ES-I3 (cell line): Measurements from ENCODE around the gene UPP1.

ENCODE experiments used
- H3K36me3 ChIP-seq: 2 replicates; pipeline ENCODE4 v1.6.1; 2013; ENCODE audit warnings: mild to moderate bottlenecking, low read length, control low read depth, moderate library complexity; ENCODE audit not compliant: insufficient read depth
- H3K4me1 ChIP-seq: 2 replicates; pipeline ENCODE4 v1.6.1; 2013; ENCODE audit warnings: mild to moderate bottlenecking, control low read depth, low read length; ENCODE audit not compliant: insufficient read depth
- H3K9ac ChIP-seq: 2 replicates; pipeline ENCODE4 v1.6.1; 2013; ENCODE audit warnings: low read depth, mild to moderate bottlenecking, low read length, moderate library complexity
- H3K9me3 ChIP-seq: 2 replicates; pipeline ENCODE4 v1.6.1; 2013; ENCODE audit warnings: mild to moderate bottlenecking, low read length, moderate library complexity; ENCODE audit not compliant: control insufficient read depth, insufficient read depth

The UPP1 gene

DNA sequence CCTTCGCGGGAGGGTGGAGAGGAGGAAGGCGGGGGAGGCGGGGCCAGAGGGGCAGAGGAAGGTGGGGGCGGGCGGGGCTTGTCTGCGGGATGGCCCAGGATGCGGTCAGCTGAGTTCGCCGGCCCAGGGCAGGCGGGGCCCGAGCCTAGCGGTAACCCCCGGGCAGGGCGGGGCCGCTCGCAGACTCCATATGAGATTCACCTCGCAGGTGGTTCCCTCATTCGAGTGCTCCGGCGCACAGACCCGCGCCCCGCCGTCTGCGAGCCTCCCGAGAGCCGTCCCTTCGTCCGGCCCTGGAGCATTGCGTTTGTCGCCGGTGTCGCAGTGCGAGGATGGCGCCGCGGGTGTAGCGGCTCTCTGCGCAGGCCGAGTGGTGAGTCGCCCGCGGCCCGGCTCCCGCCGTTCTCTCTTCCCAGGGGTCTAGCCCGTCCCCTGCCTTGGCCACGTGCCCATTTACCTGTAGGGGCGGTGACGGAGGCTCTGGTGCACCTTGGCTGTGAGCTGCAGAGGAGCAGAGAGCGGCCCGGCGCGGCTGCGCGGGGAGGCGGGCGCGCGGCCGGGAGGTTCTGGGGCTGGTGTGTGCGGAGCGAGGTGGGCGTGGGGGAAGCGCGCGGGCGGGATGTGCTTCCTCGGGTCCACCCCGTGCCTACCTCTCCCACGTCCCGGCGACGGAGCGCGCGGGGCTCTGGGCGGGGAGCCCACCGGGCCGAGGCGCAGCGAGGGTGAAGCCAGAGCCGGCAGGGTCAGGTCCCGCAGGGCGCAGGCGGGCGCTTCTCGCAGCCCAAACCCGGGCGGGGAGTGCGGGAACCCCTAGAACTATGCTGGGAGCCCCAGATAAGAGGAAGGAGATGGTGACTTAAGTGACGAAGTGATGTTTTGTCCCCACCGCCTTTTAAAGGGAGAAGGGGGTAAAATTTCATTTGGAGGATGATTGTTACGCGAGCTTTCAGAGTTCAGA is at the start of gene UPP1:
UPP1 (plus strand) TSS at position 220 of the 958 bp plus-strand sequence. CDS start 5,519 bp downstream, outside the sequence.
- peaks cover 46% of the 10 kb centered on the region for H3K4me1 ChIP-seq
- no peaks in the 10 kb centered on the region for H3K9me3 ChIP-seq
- H3K9ac ChIP-seq: peak within 1 kb of the TSS; percentile 95
- peaks cover 40% of the 10 kb centered on the region for H3K36me3 ChIP-seq

DNA sequence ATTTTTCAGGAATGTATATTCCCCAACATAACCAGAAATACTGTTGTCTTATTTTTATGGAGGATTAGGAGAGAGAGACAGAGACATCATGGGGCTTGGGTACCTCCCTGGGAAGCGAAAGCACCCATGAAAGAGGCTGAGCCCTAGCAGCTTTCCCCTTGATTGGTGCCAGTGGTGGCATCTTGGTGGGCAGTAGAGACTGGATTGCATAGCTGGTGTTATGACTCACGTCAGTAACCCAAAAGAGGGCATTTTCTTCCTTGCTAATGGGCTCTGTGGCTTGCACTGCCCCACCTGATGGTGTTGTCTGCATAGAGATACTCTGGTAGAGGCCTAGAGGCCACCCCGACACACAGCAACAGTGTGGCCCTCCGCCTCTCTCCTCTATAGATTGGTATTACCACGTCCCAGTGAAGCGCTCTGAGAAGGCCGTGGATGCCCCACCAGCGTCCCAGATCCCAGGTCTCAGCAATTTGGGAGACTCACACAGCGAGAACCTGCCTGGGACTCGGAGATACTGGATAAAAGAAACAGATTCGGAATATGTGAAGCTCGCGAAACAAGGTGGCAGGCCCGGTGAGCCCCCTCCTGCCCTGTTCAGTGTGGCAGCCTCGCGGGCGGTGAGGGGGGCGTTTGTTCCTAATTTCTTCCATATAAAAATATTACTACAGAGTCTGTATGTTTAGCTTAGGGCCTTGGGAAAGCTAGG is 48.0 kb upstream of the UPP1 start:
- H3K36me3 ChIP-seq: no peaks in the 10 kb centered on the region
- peak overlapping the region; percentile 11; the same call in 1 of the 2 replicates for H3K9ac ChIP-seq
- H3K9me3 ChIP-seq: no peaks in the 10 kb centered on the region
- H3K4me1 ChIP-seq: peaks cover 65% of the 10 kb centered on the region

DNA sequence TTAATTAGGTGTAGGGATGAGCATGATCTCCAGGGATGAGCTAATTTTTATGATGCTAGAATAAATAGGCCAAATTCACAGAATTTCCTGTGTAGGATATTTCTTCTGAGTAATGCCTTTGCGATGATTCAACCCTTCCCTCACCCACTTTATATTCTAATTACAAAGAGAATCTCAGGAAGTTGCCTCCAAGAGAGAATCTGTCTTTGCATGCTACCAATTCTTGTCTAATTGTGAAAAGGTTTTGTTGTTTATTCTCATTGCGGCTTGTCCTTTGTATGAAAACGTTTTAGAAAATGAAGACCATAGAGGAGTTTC is 47.5 kb upstream of the UPP1 start:
- no peaks in the 10 kb centered on the region for H3K36me3 ChIP-seq
- peaks cover 69% of the 10 kb centered on the region for H3K4me1 ChIP-seq
- H3K9me3 ChIP-seq: no peaks in the 10 kb centered on the region
- peak overlapping the region; percentile 11; the same call in 1 of the 2 replicates for H3K9ac ChIP-seq

DNA sequence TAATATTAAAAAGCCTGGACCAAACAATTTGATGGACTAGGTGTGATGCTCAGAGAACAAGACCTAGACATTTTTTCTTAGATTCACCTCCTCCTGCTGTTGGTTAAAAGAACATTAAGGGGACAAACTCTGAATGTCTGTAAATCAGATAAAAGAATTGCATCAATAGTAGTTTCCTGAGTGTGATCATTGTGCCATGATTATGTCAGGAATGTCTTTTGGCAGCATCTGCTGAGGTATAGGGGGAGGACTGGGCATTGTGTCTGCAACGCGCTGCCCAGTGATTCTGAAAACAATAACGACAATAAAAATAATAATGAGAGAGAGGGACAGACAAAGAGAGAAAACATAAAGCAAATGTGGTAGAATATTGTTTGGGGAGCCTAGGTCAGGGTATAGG is 46.8 kb upstream of the UPP1 start:
- Histone ChIP-seq H3K9ac (peak overlapping the region; percentile 11; the same call in 1 of the 2 replicates), H3K36me3 (peaks cover 3% of the 10 kb centered on the region; the same call in 1 of the 2 replicates), H3K4me1 (peaks cover 63% of the 10 kb centered on the region), H3K9me3 (no peaks in the 10 kb centered on the region)

DNA sequence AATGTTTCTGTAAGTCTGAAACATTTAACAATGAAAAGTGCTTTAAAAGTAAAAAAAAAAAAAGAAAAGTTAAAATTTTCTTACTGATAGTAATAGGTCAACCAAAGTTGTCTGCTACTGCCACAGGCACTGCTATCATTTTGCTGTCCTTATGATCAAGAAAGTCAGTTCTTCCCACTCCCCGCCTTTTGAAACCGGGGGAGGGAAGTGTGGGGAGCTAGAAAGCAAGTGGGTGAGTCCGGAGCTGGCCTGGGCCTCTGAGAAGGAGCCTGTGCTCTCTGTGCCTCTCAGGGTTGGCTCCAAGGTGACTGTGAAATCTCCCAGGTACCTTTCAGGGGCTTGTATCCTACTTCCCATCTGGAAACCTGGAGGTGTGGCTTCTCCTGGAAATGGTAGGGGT is 46.4 kb upstream of the UPP1 start:
- Histone ChIP-seq H3K4me1 (peaks cover 62% of the 10 kb centered on the region), H3K9ac (peak overlapping the region; percentile 6; the same call in 1 of the 2 replicates), H3K9me3 (no peaks in the 10 kb centered on the region), H3K36me3 (peaks cover 3% of the 10 kb centered on the region; the same call in 1 of the 2 replicates)

GRCh38 chr7:48045195-48045765 is 43.8 kb upstream of the UPP1 start:
- H3K9ac ChIP-seq: no peak overlapping the region
- H3K9me3 ChIP-seq: no peaks in the 10 kb centered on the region
- peaks cover 13% of the 10 kb centered on the region; the same call in 1 of the 2 replicates for H3K36me3 ChIP-seq
- peaks cover 36% of the 10 kb centered on the region for H3K4me1 ChIP-seq

DNA sequence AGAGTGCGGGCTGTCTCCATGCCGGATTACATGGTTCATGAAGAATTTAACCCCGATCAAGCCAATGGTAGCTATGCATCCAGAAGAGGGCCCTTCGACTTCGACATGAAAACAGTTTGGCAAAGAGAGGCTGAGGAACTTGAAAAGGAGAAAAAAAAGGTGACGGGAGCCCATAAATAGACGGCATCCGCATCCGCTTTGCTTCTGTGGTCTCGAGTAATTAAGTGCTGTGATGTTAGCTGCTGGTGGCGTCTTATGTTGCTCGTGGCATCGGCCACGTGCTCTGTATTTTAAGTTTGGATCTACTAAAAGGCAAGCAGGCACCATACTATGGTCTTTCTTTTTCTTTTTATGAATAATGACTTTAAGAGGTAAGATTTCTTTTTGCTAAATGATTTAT is 42.6 kb upstream of the UPP1 start:
- Histone ChIP-seq H3K9me3 (no peaks in the 10 kb centered on the region), H3K9ac (no peak overlapping the region), H3K4me1 (peaks cover 25% of the 10 kb centered on the region), H3K36me3 (peaks cover 13% of the 10 kb centered on the region; the same call in 1 of the 2 replicates)

GRCh38 chr7:48048113-48048512 is 41.0 kb upstream of the UPP1 start:
- H3K36me3 ChIP-seq: peaks cover 13% of the 10 kb centered on the region; the same call in 1 of the 2 replicates
- H3K9ac ChIP-seq: no peak overlapping the region
- no peaks in the 10 kb centered on the region for H3K9me3 ChIP-seq
- peaks cover 17% of the 10 kb centered on the region for H3K4me1 ChIP-seq

DNA sequence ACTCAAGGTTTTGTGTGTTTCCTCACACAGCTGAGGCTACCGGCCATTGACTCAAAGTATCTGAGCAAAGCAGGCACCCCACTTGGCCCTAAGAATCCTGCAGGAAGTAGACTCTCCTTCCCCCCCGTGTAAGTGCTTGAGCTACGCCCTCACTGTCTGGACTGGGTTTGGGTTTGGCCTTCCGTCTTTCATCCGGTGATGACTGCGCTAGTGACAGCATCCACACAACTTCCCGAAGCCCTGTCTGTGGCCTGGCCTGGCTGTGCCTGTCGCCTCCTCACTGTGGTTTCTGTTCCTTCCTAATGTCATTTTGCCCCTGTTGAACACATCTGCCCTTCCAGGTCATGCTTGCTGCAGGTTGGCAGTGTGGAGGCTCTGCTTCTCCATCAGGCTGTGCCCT is 39.2 kb upstream of the UPP1 start:
- peaks cover 14% of the 10 kb centered on the region for H3K4me1 ChIP-seq
- H3K9ac ChIP-seq: no peak overlapping the region
- no peaks in the 10 kb centered on the region for H3K9me3 ChIP-seq
- H3K36me3 ChIP-seq: peaks cover 13% of the 10 kb centered on the region; the same call in 1 of the 2 replicates

GRCh38 chr7:48052748-48053147 is 36.3 kb upstream of the UPP1 start:
- H3K4me1 ChIP-seq: peaks cover 8% of the 10 kb centered on the region; the same call in 1 of the 2 replicates
- no peak overlapping the region for H3K9ac ChIP-seq
- H3K36me3 ChIP-seq: peaks cover 10% of the 10 kb centered on the region; the same call in 1 of the 2 replicates
- H3K9me3 ChIP-seq: peaks cover 2% of the 10 kb centered on the region

DNA sequence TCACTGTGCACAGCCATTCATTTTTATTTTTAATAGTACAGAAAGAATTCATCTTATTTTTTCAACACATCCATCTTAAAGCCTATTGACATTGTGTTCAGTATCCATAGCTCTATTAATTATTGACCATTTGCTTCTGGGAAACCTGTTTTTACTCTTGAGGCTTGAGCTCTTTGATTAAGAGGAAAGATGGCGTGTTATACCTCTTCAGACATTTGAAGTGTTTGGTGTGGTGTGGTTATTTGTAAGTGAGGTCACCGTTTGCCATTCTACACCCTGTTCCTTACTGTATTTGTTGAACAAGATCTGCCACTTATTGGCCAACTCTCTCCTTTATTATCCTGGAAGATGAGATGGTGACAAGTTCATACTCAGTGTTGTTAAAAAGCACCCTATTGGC is 35.3 kb upstream of the UPP1 start:
- Histone ChIP-seq H3K36me3 (peaks cover 5% of the 10 kb centered on the region; the same call in 1 of the 2 replicates), H3K4me1 (peaks cover 8% of the 10 kb centered on the region; the same call in 1 of the 2 replicates), H3K9me3 (peaks cover 2% of the 10 kb centered on the region), H3K9ac (no peak overlapping the region)

DNA sequence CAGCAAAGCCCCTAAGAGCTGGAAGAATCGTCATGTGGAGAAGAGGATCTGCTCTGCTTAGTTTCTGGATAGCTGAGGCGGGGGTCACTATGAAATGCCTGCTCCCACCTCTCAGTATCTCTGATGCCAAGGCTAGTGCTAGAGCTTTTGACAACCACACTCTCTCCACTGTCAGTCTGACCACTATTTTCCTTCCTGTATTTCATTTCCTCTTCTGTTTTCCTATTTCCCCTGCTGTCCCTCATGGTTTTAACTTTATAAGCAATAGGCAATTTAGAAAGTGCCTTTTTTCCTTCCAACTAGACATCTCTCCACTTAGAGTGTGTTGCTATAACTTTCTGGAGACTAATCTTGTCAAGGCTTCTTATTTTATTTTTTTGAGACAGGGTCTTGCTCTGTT is 30.1 kb upstream of the UPP1 start:
- H3K4me1 ChIP-seq: no peaks in the 10 kb centered on the region
- no peak overlapping the region for H3K9ac ChIP-seq
- H3K9me3 ChIP-seq: peaks cover 2% of the 10 kb centered on the region
- no peaks in the 10 kb centered on the region for H3K36me3 ChIP-seq

DNA sequence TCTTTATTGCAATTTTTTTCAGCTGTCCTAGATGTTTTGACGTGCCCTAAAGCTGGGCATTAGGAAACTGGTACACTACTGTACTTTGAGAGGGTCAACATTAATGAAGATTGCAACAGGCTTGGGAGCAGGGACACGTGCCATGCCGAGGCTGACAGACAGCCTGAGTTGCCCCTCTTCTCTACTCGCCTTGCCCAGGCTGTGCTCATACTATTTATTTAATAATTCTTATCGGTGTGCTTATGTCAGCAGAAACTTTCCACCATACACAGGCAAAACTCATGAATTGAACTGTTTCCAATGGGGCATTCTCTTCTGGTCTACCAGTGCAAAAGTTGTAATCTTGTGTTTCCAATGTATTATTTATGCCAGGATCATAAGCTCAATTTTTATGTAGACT is 29.4 kb upstream of the UPP1 start:
- H3K9ac ChIP-seq: no peak overlapping the region
- H3K4me1 ChIP-seq: no peaks in the 10 kb centered on the region
- peaks cover 7% of the 10 kb centered on the region for H3K9me3 ChIP-seq
- no peaks in the 10 kb centered on the region for H3K36me3 ChIP-seq

DNA sequence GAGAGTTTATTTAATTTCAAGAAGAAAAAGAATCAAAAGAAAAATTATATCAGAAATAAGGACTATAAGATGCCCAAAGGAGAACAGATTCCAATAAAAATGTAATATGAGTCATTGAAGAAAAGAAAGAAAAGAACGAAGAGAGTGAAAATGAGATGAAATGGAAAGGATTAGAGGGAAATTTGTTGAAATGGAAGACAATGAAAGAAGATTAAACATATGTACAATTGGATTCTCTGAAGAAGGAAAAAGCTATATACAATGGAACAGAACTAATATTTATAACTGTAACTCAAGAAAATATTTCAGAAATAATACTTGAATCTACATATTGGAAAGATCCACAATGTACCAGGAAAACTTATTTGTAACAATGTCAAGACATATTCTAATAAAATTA is 25.1 kb upstream of the UPP1 start:
- H3K9me3 ChIP-seq: peaks cover 4% of the 10 kb centered on the region
- H3K36me3 ChIP-seq: no peaks in the 10 kb centered on the region
- H3K4me1 ChIP-seq: no peaks in the 10 kb centered on the region
- no peak overlapping the region for H3K9ac ChIP-seq
